Subcutaneous preadipocyte (primary cell): ENCODE results near the gene LIMD2. TPM values are rescaled to one million over a fixed set of nuclear protein-coding genes. Genes with fewer than 3 reads are reported as not detected.

ENCODE experiments used
- total RNA-seq: library from RNA; depleted of rRNA; stranded (reverse); fragments of >200 nt; gene quantifications from 2 replicates; pipeline ENCODE4 v1.2.3, GENCODE V29; 2012

The LIMD2 gene
- total RNA-seq, result 1.8 and 4.7 TPM in 2 replicates

GRCh38 chr17:63699638-63700527, at the start of gene LIMD2:
Gene LIMD2, minus strand, starts transcription at chr17:63700125. Its CDS starts 827 bp downstream, at chr17:63699298.

GRCh38 chr17:63741408-63742173, 41.7 kb upstream of the LIMD2 start, which contains the start of gene STRADA:
Gene STRADA, minus strand, starts transcription at chr17:63741799. Its CDS starts 13,430 bp downstream, at chr17:63728369.

Other genes with a start within 250 kb of the LIMD2 start
- 49.5 and 61.7 TPM in 2 replicates for gene ACE, start 223.1 kb downstream of the LIMD2 start, total RNA-seq
- gene KCNH6, start 176.8 kb downstream of the LIMD2 start, total RNA-seq, result not detected in 2 replicates
- gene DCAF7, start 149.6 kb downstream of the LIMD2 start, total RNA-seq, result 20.2 and 26.4 TPM in 2 replicates
- 22.8 and 31.9 TPM in 2 replicates for gene TACO1, start 99.2 kb downstream of the LIMD2 start, total RNA-seq
- 30.1 and 38.1 TPM in 2 replicates for gene MAP3K3, start 77.7 kb downstream of the LIMD2 start, total RNA-seq
- gene STRADA, start 41.7 kb upstream of the LIMD2 start, total RNA-seq, result 28.3 and 29.1 TPM in 2 replicates
- 62.5 and 66.7 TPM in 2 replicates for gene CCDC47, start 73.5 kb upstream of the LIMD2 start, total RNA-seq
- gene DDX42, start 74.0 kb upstream of the LIMD2 start, total RNA-seq, result 55.9 and 65.3 TPM in 2 replicates
- gene PSMC5, start 127.3 kb upstream of the LIMD2 start, total RNA-seq, result 48.9 and 56.6 TPM in 2 replicates
- 56.6 and 64.7 TPM in 2 replicates for gene FTSJ3, start 127.5 kb upstream of the LIMD2 start, total RNA-seq
- 142 and 174 TPM in 2 replicates for gene SMARCD2, start 142.6 kb upstream of the LIMD2 start, total RNA-seq
- gene CSH2, start 173.6 kb upstream of the LIMD2 start, total RNA-seq, result not detected in 2 replicates
- not detected in 2 replicates for gene GH2, start 181.8 kb upstream of the LIMD2 start, total RNA-seq
- gene CSH1, start 196.4 kb upstream of the LIMD2 start, total RNA-seq, result not detected in 2 replicates
- not detected in 2 replicates for gene CSHL1, start 211.1 kb upstream of the LIMD2 start, total RNA-seq
- gene GH1, start 218.7 kb upstream of the LIMD2 start, total RNA-seq, result not detected in 2 replicates
- 0.39 TPM in 1 of 2 replicates, not detected in the other for gene CD79B, start 232.2 kb upstream of the LIMD2 start, total RNA-seq